PC-9 (cell line): Measurements from ENCODE around the gene AKAP13. TPM values are rescaled to one million over a fixed set of nuclear protein-coding genes. Genes with fewer than 3 reads are reported as not detected.

Source experiments
- BruUV-seq: library from RNA; stranded (reverse); fragments of 400-500 nt; replicated peaks from 2 replicates; lab custom pipeline; 2021; lab: Mats Ljungman, UMichigan
- CTCF ChIA-PET: fragments of 300-600 bp; sonication (Branson Sonifier 250); formaldehyde crosslinking; loops from one replicate; lab custom pipeline; 2022; ENCODE audit warnings: antibody characterized with exemption; lab: Charles Lee
- POLR2A ChIA-PET: fragments of 300-600 bp; sonication (Branson Sonifier 250); formaldehyde crosslinking; loops from one replicate; lab custom pipeline; 2022; ENCODE audit warnings: antibody characterized with exemption; ENCODE audit not compliant: unreplicated experiment; lab: Charles Lee
- DNase-seq, 2 experiments: peaks; one replicate each; pipeline versions ENCODE4 v3.0.0 to v3.0.0-alpha.2; 2015 to 2022; ENCODE audit warnings: mixed read lengths in 1 of 2
- H2AFZ ChIP-seq: fragments of 200-600 bp; sonication (generic); 2 replicates; pipeline ENCODE4 v1.8.1; 2017; ENCODE audit warnings: antibody characterized with exemption
- H3F3A ChIP-seq: fragments of 200-600 bp; sonication (generic); 2 replicates; pipeline ENCODE4 v1.8.1; 2017; ENCODE audit warnings: antibody characterized with exemption, mild to moderate bottlenecking, low read depth; ENCODE audit not compliant: insufficient read depth
- H3K27ac ChIP-seq: fragments of 200-600 bp; sonication (generic); 2 replicates; pipeline ENCODE4 v1.6.1; 2016; ENCODE audit warnings: mixed run types
- H3K27me3 ChIP-seq: fragments of 200-600 bp; sonication (generic); 2 replicates; pipeline ENCODE4 v1.6.1; 2016; ENCODE audit warnings: low read depth, mixed run types; ENCODE audit not compliant: insufficient read depth
- H3K36me3 ChIP-seq: fragments of 200-600 bp; sonication (generic); 2 replicates; pipeline ENCODE4 v1.6.1; 2016; ENCODE audit warnings: low read depth, mixed run types
- H3K4me1 ChIP-seq: fragments of 200-600 bp; sonication (generic); replicated peaks from 2 replicates; pipeline ENCODE4 v1.6.1; 2016; ENCODE audit warnings: mixed run types; ENCODE audit not compliant: insufficient read depth
- H3K4me2 ChIP-seq: fragments of 200-600 bp; sonication (generic); 2 replicates; pipeline ENCODE4 v1.6.1; 2017; ENCODE audit warnings: mixed run types
- H3K4me3 ChIP-seq: fragments of 200-600 bp; sonication (generic); 2 replicates; pipeline ENCODE4 v1.6.1; 2016; ENCODE audit warnings: mixed run types
- H3K79me2 ChIP-seq: fragments of 200-600 bp; sonication (generic); 2 replicates; pipeline ENCODE4 v1.6.1; 2017; ENCODE audit warnings: low read depth, mixed run types
- H3K9me2 ChIP-seq: fragments of 200-600 bp; sonication (generic); 2 replicates; pipeline ENCODE4 v1.8.1; 2017; ENCODE audit warnings: mild to moderate bottlenecking; ENCODE audit not compliant: insufficient read depth
- H3K9me3 ChIP-seq: fragments of 200-600 bp; sonication (generic); 2 replicates; pipeline ENCODE4 v1.8.1; 2016; ENCODE audit warnings: low read depth; ENCODE audit not compliant: insufficient read depth
- H4K20me1 ChIP-seq: fragments of 200-600 bp; sonication (generic); 2 replicates; pipeline ENCODE4 v1.8.1; 2017; ENCODE audit not compliant: insufficient read depth
- CTCF ChIP-seq: fragments of 200-600 bp; sonication (generic); conservative IDR thresholded peaks from 2 replicates; pipeline ENCODE4 v1.6.1; 2017; ENCODE audit warnings: mixed run types, antibody characterized with exemption, mild to moderate bottlenecking, moderate library complexity
- EZH2 ChIP-seq: fragments of 200-600 bp; sonication (generic); IDR thresholded peaks from 2 replicates; pipeline ENCODE4 v1.8.0; 2017; ENCODE audit warnings: antibody characterized with exemption, low read depth
- intact Hi-C: fragments of 100-400 bp; cut with micrococcal nuclease; formaldehyde crosslinking; loops from one replicate; pipeline ENCODE4 v1.10.0; 2022; ENCODE audit not compliant: unreplicated experiment
- total RNA-seq: library from RNA; stranded (reverse); gene quantifications from 2 replicates; pipeline ENCODE4 v1.2.3, GENCODE V29; 2021

AKAP13 gene
- total RNA-seq, 1 experiment from 2014 or later, result 82.5 TPM

DNA sequence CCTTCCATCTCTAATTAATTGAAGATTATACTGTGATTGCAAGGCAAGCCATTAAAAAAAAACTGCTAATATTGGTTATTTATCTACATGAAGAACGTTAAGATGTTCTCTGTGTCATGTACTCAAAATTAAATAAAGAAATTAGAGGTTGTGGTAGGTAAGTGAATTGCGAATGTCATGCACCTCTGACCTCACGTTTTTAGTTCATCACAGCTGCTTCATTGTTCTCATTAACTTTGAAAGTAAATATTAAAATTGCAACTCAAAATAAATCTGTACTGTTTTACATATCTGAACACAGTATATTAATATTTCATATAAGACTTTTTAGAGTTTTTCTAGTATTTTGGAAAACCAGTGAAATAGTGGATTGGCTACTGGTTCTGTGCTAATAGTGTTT lies 320.4 kb downstream of the AKAP13 start:
- Histone ChIP-seq H2AFZ (no peak overlapping the region), H3K27ac (no peak overlapping the region), H3F3A (no peaks in the 10 kb centered on the region), H4K20me1 (peaks cover 6% of the 10 kb centered on the region; the same call in 1 of the 2 replicates), H3K36me3 (no peaks in the 10 kb centered on the region), H3K4me3 (no peak overlapping the region), H3K9me2 (no peaks in the 10 kb centered on the region), H3K4me2 (no peak overlapping the region), H3K4me1 (no peaks in the 10 kb centered on the region), H3K79me2 (no peaks in the 10 kb centered on the region), H3K9me3 (no peaks in the 10 kb centered on the region), H3K27me3 (no peaks in the 10 kb centered on the region)
- no TSS peak for BruUV-seq
- DNase-seq, result no peak
- POLR2A ChIA-PET, result no interaction called here
- CTCF ChIA-PET, result no interaction called here
- TF ChIP-seq EZH2 (no peak), CTCF (no peak)
- intact Hi-C loops, result no loop called here

- H3K27ac ChIP-seq, result no peak overlapping the region
- no peaks in the 10 kb centered on the region for H3K4me1 ChIP-seq
- CTCF ChIA-PET, result no interaction called here
- no peak for TF ChIP-seq EZH2
- TF ChIP-seq CTCF, result no peak
- H3K27me3 ChIP-seq, result no peaks in the 10 kb centered on the region
- no peaks in the 10 kb centered on the region for H3K36me3 ChIP-seq
- H3K79me2 ChIP-seq, result no peaks in the 10 kb centered on the region
- H3K4me2 ChIP-seq, result no peak overlapping the region
- POLR2A ChIA-PET, result interaction anchor here (0.6 kb wide), 1 partner anchor 10 kb away, joined by 4 read pairs; no protein-coding TSS in a partner anchor
- peaks cover 6% of the 10 kb centered on the region; the same call in 1 of the 2 replicates for H4K20me1 ChIP-seq
- H3F3A ChIP-seq, result no peaks in the 10 kb centered on the region
- H3K4me3 ChIP-seq, result no peak overlapping the region
- H3K9me3 ChIP-seq, result no peaks in the 10 kb centered on the region
- no TSS peak for BruUV-seq
- DNase-seq, result no peak
- H2AFZ ChIP-seq, result no peak overlapping the region
- intact Hi-C loops, result no loop called here
- no peaks in the 10 kb centered on the region for H3K9me2 ChIP-seq
Measured at GRCh38 chr15:85702321-85703101, 322.1 kb downstream of the AKAP13 start.

- Histone ChIP-seq H3K36me3 (no peaks in the 10 kb centered on the region), H3K9me3 (no peaks in the 10 kb centered on the region), H4K20me1 (peaks cover 6% of the 10 kb centered on the region; the same call in 1 of the 2 replicates), H3F3A (no peaks in the 10 kb centered on the region), H3K4me1 (no peaks in the 10 kb centered on the region), H3K4me2 (no peak overlapping the region), H3K9me2 (no peaks in the 10 kb centered on the region), H3K79me2 (no peaks in the 10 kb centered on the region), H3K27me3 (no peaks in the 10 kb centered on the region), H3K4me3 (no peak overlapping the region), H2AFZ (no peak overlapping the region), H3K27ac (no peak overlapping the region)
- TF ChIP-seq CTCF (no peak), EZH2 (no peak)
- no peak for DNase-seq
- intact Hi-C loops, result no loop called here
- BruUV-seq, result no TSS peak
- POLR2A ChIA-PET, result no interaction called here
- CTCF ChIA-PET, result no interaction called here
Measured at GRCh38 chr15:85704066-85704465, 323.7 kb downstream of the AKAP13 start.
